Cardiac muscle cell (in vitro differentiated cells and primary cell): ENCODE data around the gene ADCY5. TPM values are rescaled to one million over a fixed set of nuclear protein-coding genes. Genes with fewer than 3 reads are reported as not detected.

Source experiments
- DNase-seq, 2 donors: peaks; one replicate each; pipeline versions ENCODE4 v3.0.0 to v3.0.0-alpha.2; 2010 to 2017; ENCODE audit warnings: low read depth in 1 of 2, low spot score in 1 of 2
- H3K27ac ChIP-seq: fragments of 200-600 bp; sonication (generic); 2 replicates; pipeline ENCODE4 v1.5.1; 2016
- H3K27me3 ChIP-seq: fragments of 200-600 bp; sonication (generic); 2 replicates; pipeline ENCODE4 v1.6.0; 2016; ENCODE audit warnings: control low read depth
- H3K36me3 ChIP-seq: fragments of 200-600 bp; sonication (generic); 2 replicates; pipeline ENCODE4 v1.5.1; 2016; ENCODE audit warnings: control low read depth
- H3K4me1 ChIP-seq: fragments of 200-600 bp; sonication (generic); 2 replicates; pipeline ENCODE4 v1.8.1; 2017; ENCODE audit warnings: low read depth, mild to moderate bottlenecking, mixed run types
- H3K4me3 ChIP-seq: fragments of 200-600 bp; sonication (generic); 2 replicates; pipeline ENCODE4 v1.5.1; 2016; ENCODE audit warnings: mild to moderate bottlenecking
- H3K9me3 ChIP-seq: fragments of 200-600 bp; sonication (generic); 2 replicates; pipeline ENCODE4 v1.5.1; 2017; ENCODE audit warnings: low read depth, mild to moderate bottlenecking, control low read depth
- CTCF ChIP-seq: IDR thresholded peaks from 2 replicates; pipeline ENCODE4 v1.5.1; 2012; ENCODE audit warnings: low read depth, mild to moderate bottlenecking, low read length
- polyA plus RNA-seq: library from polyadenylated mRNA; unstranded; fragments of >200 nt; fragmentation: Nextera tagmentation; extraction: Ambion mirVana; gene quantifications from 2 replicates; pipeline ENCODE4 v1.2.1, GENCODE V29; 2016
- total RNA-seq: library from RNA; depleted of rRNA; stranded (reverse); fragments of >200 nt; gene quantifications from 2 replicates; pipeline ENCODE4 v1.2.3, GENCODE V29; 2016

Gene ADCY5
- total and polyA plus RNA-seq, 2 experiments from 2014 or later = 38.4 to 93.7 TPM

- H3K9me3 ChIP-seq = no peaks in the 10 kb centered on the region
- no peak for DNase-seq
- TF ChIP-seq CTCF = no peak
- no peaks in the 10 kb centered on the region for H3K27me3 ChIP-seq
- no peak overlapping the region for H3K27ac ChIP-seq
- H3K4me3 ChIP-seq = no peak overlapping the region
- H3K4me1 ChIP-seq = no peaks in the 10 kb centered on the region
- H3K36me3 ChIP-seq = peaks cover 11% of the 10 kb centered on the region
Measured at GRCh38 chr3:123296261-123296660, 152.6 kb downstream of the ADCY5 start.

GRCh38 chr3:123295901-123296250, 153.0 kb downstream of the ADCY5 start:
- no peak overlapping the region for H3K27ac ChIP-seq
- H3K36me3 ChIP-seq = peaks cover 15% of the 10 kb centered on the region
- no peak for DNase-seq
- H3K4me1 ChIP-seq = no peaks in the 10 kb centered on the region
- no peak overlapping the region for H3K4me3 ChIP-seq
- TF ChIP-seq CTCF = no peak
- H3K9me3 ChIP-seq = no peaks in the 10 kb centered on the region
- H3K27me3 ChIP-seq = no peaks in the 10 kb centered on the region

- Histone ChIP-seq H3K9me3 (no peaks in the 10 kb centered on the region), H3K27me3 (no peaks in the 10 kb centered on the region), H3K36me3 (peaks cover 18% of the 10 kb centered on the region), H3K4me3 (no peak overlapping the region), H3K4me1 (no peaks in the 10 kb centered on the region), H3K27ac (no peak overlapping the region)
- DNase-seq = no peak
- no peak for TF ChIP-seq CTCF
Measured at GRCh38 chr3:123295171-123295900, 153.6 kb downstream of the ADCY5 start.

- Histone ChIP-seq H3K36me3 (peaks cover 14% of the 10 kb centered on the region), H3K4me1 (no peaks in the 10 kb centered on the region), H3K4me3 (no peak overlapping the region), H3K9me3 (no peaks in the 10 kb centered on the region), H3K27me3 (no peaks in the 10 kb centered on the region), H3K27ac (no peak overlapping the region)
- DNase-seq = no peak
- TF ChIP-seq CTCF = no peak
Measured at GRCh38 chr3:123294296-123294938, 154.5 kb downstream of the ADCY5 start.

GRCh38 chr3:123292321-123293310, 156.3 kb downstream of the ADCY5 start:
- no peaks in the 10 kb centered on the region for H3K4me1 ChIP-seq
- peaks cover 20% of the 10 kb centered on the region for H3K36me3 ChIP-seq
- H3K9me3 ChIP-seq = no peaks in the 10 kb centered on the region
- H3K27me3 ChIP-seq = no peaks in the 10 kb centered on the region
- DNase-seq = no peak
- no peak overlapping the region for H3K4me3 ChIP-seq
- no peak for TF ChIP-seq CTCF
- no peak overlapping the region for H3K27ac ChIP-seq
